Adrenal gland (tissue), 12 donors: Measurements from ENCODE around the gene NCKIPSD. TPM values are rescaled to one million over a fixed set of nuclear protein-coding genes. Genes with fewer than 3 reads are reported as not detected.

Experiments
- DNase-seq, 7 donors: peaks; one replicate each; pipeline ENCODE4 v3.0.0-alpha.2; 2019 to 2020
- H3K27ac ChIP-seq, 5 donors: fragments of 200-600 bp; sonication (generic) in 4 of 5; 1 replicate in 3 of 5; 2 replicates in 2 of 5; pipeline versions ENCODE4 v1.5.1 to v1.8.0; 2016 to 2020; ENCODE audit warnings: mild to moderate bottlenecking in 1 of 5
- H3K27me3 ChIP-seq: fragments of 200-600 bp; 2 replicates; pipeline ENCODE4 v1.8.0; 2021
- H3K36me3 ChIP-seq, 2 donors: fragments of 200-600 bp; replicated peaks in 1 of 2; 1 replicate in 1 of 2; 2 replicates in 1 of 2; pipeline versions ENCODE4 v1.5.1 to v1.8.0; 2018 to 2022
- H3K4me1 ChIP-seq, 2 donors: fragments of 200-600 bp; replicated peaks in 1 of 2; 1 replicate in 1 of 2; 2 replicates in 1 of 2; pipeline versions ENCODE4 v1.5.1 to v1.8.0; 2018 to 2021
- H3K4me3 ChIP-seq, 4 donors: fragments of 200-600 bp; sonication (generic) in 3 of 4; one replicate each; pipeline ENCODE4 v1.5.1; 2016 to 2018
- H3K9me3 ChIP-seq, 3 donors: fragments of 200-600 bp; sonication (generic) in 1 of 3; replicated peaks in 1 of 3; 1 replicate in 2 of 3; 2 replicates in 1 of 3; pipeline versions ENCODE4 v1.5.1 to v1.8.0; 2016 to 2021
- POLR2A ChIP-seq, 2 donors: fragments of 450-650 bp; IDR thresholded peaks; one replicate each; pipeline ENCODE4 v1.6.1; 2017; ENCODE audit warnings: antibody characterized with exemption in 2 of 2, mild to moderate bottlenecking in 2 of 2, moderate library complexity in 1 of 2
- WGBS, 4 donors: extraction: QIAGEN DNeasy Blood & Tissue Kit in 2 of 4; methylation state at CpG; one replicate each; pipeline versions ENCODE4 v1.1.5 to v1.1.7; 2013 to 2017; 5-methylcytosine and 5-hydroxymethylcytosine counted together
- intact Hi-C, 2 donors: fragments of 100-400 bp; cut with DNase I; formaldehyde crosslinking; loops; one replicate each; pipeline versions ENCODE4 v1.14.1 to v1.15.0; 2022 to 2023
- polyA plus RNA-seq, 3 donors: library from polyadenylated mRNA; stranded (reverse); fragments of 200-250 nt in 2 of 3; fragments of 350-450 nt in 1 of 3; fragmentation: Illumina TruSeq in 1 of 3; extraction: RNeasy Lipid Tissue Mini Kit (QIAGEN cat#74804) in 1 of 3; gene quantifications; one replicate each; pipeline ENCODE4 v1.2.3, GENCODE V29; 2013 to 2014
- total RNA-seq, 9 donors: library from RNA; depleted of rRNA in 4 of 9; stranded (reverse); fragments of >200 nt in 4 of 9; fragments of 120-200 nt in 1 of 9; fragmentation: NEBNext Ultra II Directional in 1 of 9; extraction: Animal tissue kit (Norgen Biotek cat#: 25700) in 1 of 9; gene quantifications; one replicate each; pipeline versions ENCODE4 v1.1.0 to v1.2.4, GENCODE V29; 2013 to 2023
- TF ChIP-seq, protein P1 (sequence below), 6 experiments: fragments of 450-650 bp in 4 of 6; fragments of 200-600 bp in 2 of 6; sonication (generic) in 1 of 6; IDR thresholded peaks; 1 replicate in 5 of 6; 2 replicates in 1 of 6; pipeline versions ENCODE4 v1.5.1 to v1.8.0; 2016 to 2021; ENCODE audit warnings: antibody characterized with exemption in 6 of 6, mild to moderate bottlenecking in 2 of 6, moderate library complexity in 1 of 6
- donor health status: healthy with polysubstance abuse.
- donor health status: Bipolar disorder and iron deficiency.
- donor health status: DM: yes; HTN: yes; CAD: no.
- donor health status: DM: no; HTN: no; CAD: no.
- donor health status: DM: no; HTN: no; CAD: no.
- donor health status: DM: yes; HTN: yes; CAD: no.

Gene NCKIPSD
- total and polyA plus RNA-seq, 12 donors: 14.0 to 78.7 (median 26.7) TPM

DNA sequence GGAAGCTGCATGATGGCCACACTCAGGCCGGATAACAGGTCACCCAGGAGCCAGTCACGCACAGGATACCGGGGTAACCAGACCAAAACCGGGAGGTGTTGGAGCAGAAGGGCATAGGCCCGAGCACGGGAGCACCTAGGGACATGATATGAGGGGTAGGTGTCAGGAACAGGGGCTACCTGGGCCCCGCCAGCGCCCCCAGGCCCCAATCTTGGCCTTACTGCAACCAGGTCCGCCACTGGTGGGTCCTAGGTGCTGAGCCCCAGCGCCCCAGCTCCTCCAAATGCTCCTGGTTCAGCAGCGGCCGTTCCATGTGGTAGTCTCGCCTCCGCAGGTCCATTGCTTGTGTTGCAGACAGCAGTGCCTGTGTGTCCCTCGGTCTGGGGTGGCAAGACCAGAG, 52.5 kb downstream of the NCKIPSD start:
- Histone ChIP-seq H3K4me1 (peaks cover 13 to 24% of the 10 kb centered on the region in 2 donors), H3K4me3 (no peak overlapping the region), H3K27me3 (no peaks in the 10 kb centered on the region), H3K27ac (no peak overlapping the region), H3K36me3 (peaks cover 0 to 21% of the 10 kb centered on the region in 2 donors), H3K9me3 (no peaks in the 10 kb centered on the region)
- TF ChIP-seq, protein P1, sequence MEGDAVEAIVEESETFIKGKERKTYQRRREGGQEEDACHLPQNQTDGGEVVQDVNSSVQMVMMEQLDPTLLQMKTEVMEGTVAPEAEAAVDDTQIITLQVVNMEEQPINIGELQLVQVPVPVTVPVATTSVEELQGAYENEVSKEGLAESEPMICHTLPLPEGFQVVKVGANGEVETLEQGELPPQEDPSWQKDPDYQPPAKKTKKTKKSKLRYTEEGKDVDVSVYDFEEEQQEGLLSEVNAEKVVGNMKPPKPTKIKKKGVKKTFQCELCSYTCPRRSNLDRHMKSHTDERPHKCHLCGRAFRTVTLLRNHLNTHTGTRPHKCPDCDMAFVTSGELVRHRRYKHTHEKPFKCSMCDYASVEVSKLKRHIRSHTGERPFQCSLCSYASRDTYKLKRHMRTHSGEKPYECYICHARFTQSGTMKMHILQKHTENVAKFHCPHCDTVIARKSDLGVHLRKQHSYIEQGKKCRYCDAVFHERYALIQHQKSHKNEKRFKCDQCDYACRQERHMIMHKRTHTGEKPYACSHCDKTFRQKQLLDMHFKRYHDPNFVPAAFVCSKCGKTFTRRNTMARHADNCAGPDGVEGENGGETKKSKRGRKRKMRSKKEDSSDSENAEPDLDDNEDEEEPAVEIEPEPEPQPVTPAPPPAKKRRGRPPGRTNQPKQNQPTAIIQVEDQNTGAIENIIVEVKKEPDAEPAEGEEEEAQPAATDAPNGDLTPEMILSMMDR (IDR thresholded peaks at IDR 0.05): no peak
- no peak for TF ChIP-seq POLR2A (IDR thresholded peaks at IDR 0.05)
- WGBS, 4 donors: 95 to 96% (median 95%) methylated on average over 8 to 15 of the region's 15 CpGs
- intact Hi-C loops: no loop called here
- no peak for DNase-seq

DNA sequence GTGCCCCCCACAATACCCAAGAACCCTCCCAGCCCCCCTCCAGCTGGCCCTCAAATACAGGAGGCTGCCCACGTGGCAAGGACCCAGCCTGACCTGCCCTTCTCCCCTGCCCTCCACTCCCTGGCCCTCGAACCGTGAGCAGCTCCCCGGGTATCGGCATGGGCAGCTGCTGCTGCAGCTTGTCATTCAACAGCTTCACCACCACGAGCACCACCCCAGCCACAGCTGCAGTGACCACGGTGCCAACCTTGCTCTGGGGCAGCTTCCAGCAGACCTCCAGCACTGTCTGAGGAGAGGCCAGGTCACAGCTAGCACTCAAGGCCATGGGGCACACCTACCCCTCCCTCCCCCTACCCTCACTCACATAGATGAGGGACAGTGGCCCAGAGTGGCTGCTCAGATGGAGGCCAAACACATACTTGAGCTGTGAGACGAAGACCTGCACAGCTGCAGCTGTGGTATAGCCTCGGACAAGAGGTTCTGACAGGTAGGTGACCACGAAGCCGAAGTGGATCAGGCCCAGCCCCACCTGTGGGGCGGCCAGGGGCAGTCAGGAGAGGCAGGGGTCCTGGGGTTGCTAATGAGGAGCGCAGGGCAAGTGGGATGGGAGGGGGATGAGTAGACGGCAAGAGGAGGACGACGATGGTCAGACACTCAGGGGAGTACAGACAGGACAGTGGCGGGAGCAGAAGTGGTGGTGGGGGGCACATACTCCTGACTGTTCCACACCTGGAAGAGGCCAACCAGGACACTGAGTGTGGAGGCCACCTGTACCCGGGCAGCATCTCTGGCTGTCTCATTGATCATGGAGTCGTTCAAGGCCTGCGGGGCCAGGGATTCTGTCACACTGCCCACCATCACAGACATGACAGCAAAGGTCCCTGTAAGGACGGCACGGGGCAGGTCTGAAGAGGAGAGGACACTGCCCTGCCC, 53.9 kb downstream of the NCKIPSD start:
- Histone ChIP-seq H3K9me3 (no peaks in the 10 kb centered on the region), H3K4me3 (no peak overlapping the region), H3K4me1 (peaks cover 13 to 22% of the 10 kb centered on the region in 2 donors), H3K27me3 (no peaks in the 10 kb centered on the region), H3K27ac (no peak overlapping the region), H3K36me3 (peaks cover 0 to 32% of the 10 kb centered on the region in 2 donors)
- intact Hi-C loops: no loop called here
- no peak for TF ChIP-seq POLR2A (IDR thresholded peaks at IDR 0.05)
- TF ChIP-seq, protein P1 (IDR thresholded peaks at IDR 0.05): no peak
- DNase-seq: no peak
- 87 to 91% (median 88%) methylated on average over 18 to 22 of the region's 22 CpGs for WGBS, 4 donors

DNA sequence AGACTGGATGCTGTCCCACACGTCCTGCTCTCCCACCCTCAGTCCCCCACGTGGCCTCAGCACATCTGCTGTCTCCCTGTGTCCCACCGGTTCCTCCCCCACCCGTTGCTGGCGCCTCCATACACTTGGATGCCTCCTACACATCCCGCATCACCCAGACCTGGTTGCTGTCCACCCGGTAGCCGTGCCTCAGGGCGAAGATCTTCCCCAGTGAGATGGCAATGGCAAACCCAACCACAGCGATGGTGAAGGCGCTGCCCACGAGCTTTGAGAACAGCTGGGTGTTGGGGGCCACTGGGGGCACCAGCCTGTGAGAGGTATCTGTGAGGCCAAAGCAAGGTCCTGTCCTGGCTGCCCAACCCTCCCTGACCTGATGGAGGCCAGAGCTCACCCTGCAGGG, 54.9 kb downstream of the NCKIPSD start:
- Histone ChIP-seq H3K4me1 (peaks cover 7 to 12% of the 10 kb centered on the region in 2 donors), H3K36me3 (peaks cover 0 to 38% of the 10 kb centered on the region in 2 donors), H3K27ac (no peak overlapping the region), H3K9me3 (no peaks in the 10 kb centered on the region), H3K27me3 (no peaks in the 10 kb centered on the region), H3K4me3 (no peak overlapping the region)
- intact Hi-C loops: no loop called here
- whole genome bisulfite sequencing, 4 donors: 87 to 94% (median 90%) methylated on average over 6 to 12 of the region's 12 CpGs
- no peak for DNase-seq
- TF ChIP-seq, protein P1 (IDR thresholded peaks at IDR 0.05): no peak
- TF ChIP-seq POLR2A (IDR thresholded peaks at IDR 0.05): no peak

DNA sequence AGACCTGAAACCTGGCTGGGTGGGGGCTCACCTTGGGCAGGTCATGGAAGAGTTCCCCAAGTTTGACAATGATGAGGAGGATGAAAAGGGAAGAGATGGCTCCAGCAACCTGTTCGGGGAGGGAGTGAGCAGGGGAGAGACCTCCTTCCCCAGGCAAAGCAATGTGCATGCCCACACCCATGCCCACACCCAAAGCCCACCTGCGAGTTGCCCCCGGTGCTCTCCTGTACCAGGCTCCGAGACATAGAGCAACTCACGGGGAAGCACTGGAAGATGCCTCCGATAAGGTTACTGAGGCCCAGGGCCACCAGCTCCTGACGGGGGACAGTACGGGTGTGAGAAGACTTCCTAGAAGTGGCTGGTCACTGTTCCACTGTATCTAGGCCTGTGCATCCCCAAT, 55.3 kb downstream of the NCKIPSD start:
- no peak for DNase-seq
- Histone ChIP-seq H3K27me3 (no peaks in the 10 kb centered on the region), H3K9me3 (no peaks in the 10 kb centered on the region), H3K4me3 (no peak overlapping the region), H3K4me1 (peaks cover 5 to 10% of the 10 kb centered on the region in 2 donors), H3K36me3 (peaks cover 0 to 41% of the 10 kb centered on the region in 2 donors), H3K27ac (no peak overlapping the region)
- intact Hi-C loops: no loop called here
- no peak for TF ChIP-seq POLR2A (IDR thresholded peaks at IDR 0.05)
- TF ChIP-seq, protein P1 (IDR thresholded peaks at IDR 0.05): no peak
- 95 to 100% (median 97%) methylated on average over 3 to 8 of the region's 8 CpGs for WGBS, 4 donors
